PC-9 (cell line): ENCODE measurements around the gene DIP2C. TPM values are rescaled to one million over a fixed set of nuclear protein-coding genes. Genes with fewer than 3 reads are reported as not detected.

Experiments used
- BruUV-seq: library from RNA; stranded (reverse); fragments of 400-500 nt; replicated peaks from 2 replicates; lab custom pipeline; 2021; lab: Mats Ljungman, UMichigan
- CTCF ChIA-PET: fragments of 300-600 bp; sonication (Branson Sonifier 250); formaldehyde crosslinking; loops from one replicate; lab custom pipeline; 2022; ENCODE audit warnings: antibody characterized with exemption; lab: Charles Lee
- POLR2A ChIA-PET: fragments of 300-600 bp; sonication (Branson Sonifier 250); formaldehyde crosslinking; loops from one replicate; lab custom pipeline; 2022; ENCODE audit warnings: antibody characterized with exemption; ENCODE audit not compliant: unreplicated experiment; lab: Charles Lee
- DNase-seq, 2 experiments: peaks; one replicate each; pipeline versions ENCODE4 v3.0.0 to v3.0.0-alpha.2; 2015 to 2022; ENCODE audit warnings: mixed read lengths in 1 of 2
- H2AFZ ChIP-seq: fragments of 200-600 bp; sonication (generic); 2 replicates; pipeline ENCODE4 v1.8.1; 2017; ENCODE audit warnings: antibody characterized with exemption
- H3F3A ChIP-seq: fragments of 200-600 bp; sonication (generic); 2 replicates; pipeline ENCODE4 v1.8.1; 2017; ENCODE audit warnings: antibody characterized with exemption, mild to moderate bottlenecking, low read depth; ENCODE audit not compliant: insufficient read depth
- H3K27ac ChIP-seq: fragments of 200-600 bp; sonication (generic); 2 replicates; pipeline ENCODE4 v1.6.1; 2016; ENCODE audit warnings: mixed run types
- H3K27me3 ChIP-seq: fragments of 200-600 bp; sonication (generic); 2 replicates; pipeline ENCODE4 v1.6.1; 2016; ENCODE audit warnings: low read depth, mixed run types; ENCODE audit not compliant: insufficient read depth
- H3K36me3 ChIP-seq: fragments of 200-600 bp; sonication (generic); 2 replicates; pipeline ENCODE4 v1.6.1; 2016; ENCODE audit warnings: low read depth, mixed run types
- H3K4me1 ChIP-seq: fragments of 200-600 bp; sonication (generic); replicated peaks from 2 replicates; pipeline ENCODE4 v1.6.1; 2016; ENCODE audit warnings: mixed run types; ENCODE audit not compliant: insufficient read depth
- H3K4me2 ChIP-seq: fragments of 200-600 bp; sonication (generic); 2 replicates; pipeline ENCODE4 v1.6.1; 2017; ENCODE audit warnings: mixed run types
- H3K4me3 ChIP-seq: fragments of 200-600 bp; sonication (generic); 2 replicates; pipeline ENCODE4 v1.6.1; 2016; ENCODE audit warnings: mixed run types
- H3K79me2 ChIP-seq: fragments of 200-600 bp; sonication (generic); 2 replicates; pipeline ENCODE4 v1.6.1; 2017; ENCODE audit warnings: low read depth, mixed run types
- H3K9me2 ChIP-seq: fragments of 200-600 bp; sonication (generic); 2 replicates; pipeline ENCODE4 v1.8.1; 2017; ENCODE audit warnings: mild to moderate bottlenecking; ENCODE audit not compliant: insufficient read depth
- H3K9me3 ChIP-seq: fragments of 200-600 bp; sonication (generic); 2 replicates; pipeline ENCODE4 v1.8.1; 2016; ENCODE audit warnings: low read depth; ENCODE audit not compliant: insufficient read depth
- H4K20me1 ChIP-seq: fragments of 200-600 bp; sonication (generic); 2 replicates; pipeline ENCODE4 v1.8.1; 2017; ENCODE audit not compliant: insufficient read depth
- EZH2 ChIP-seq: fragments of 200-600 bp; sonication (generic); IDR thresholded peaks from 2 replicates; pipeline ENCODE4 v1.8.0; 2017; ENCODE audit warnings: antibody characterized with exemption, low read depth
- intact Hi-C: fragments of 100-400 bp; cut with micrococcal nuclease; formaldehyde crosslinking; loops from one replicate; pipeline ENCODE4 v1.10.0; 2022; ENCODE audit not compliant: unreplicated experiment
- total RNA-seq: library from RNA; stranded (reverse); gene quantifications from 2 replicates; pipeline ENCODE4 v1.2.3, GENCODE V29; 2021
- TF ChIP-seq, protein P1 (sequence below): fragments of 200-600 bp; sonication (generic); conservative IDR thresholded peaks from 2 replicates; pipeline ENCODE4 v1.6.1; 2017; ENCODE audit warnings: mixed run types, antibody characterized with exemption, mild to moderate bottlenecking, moderate library complexity

DIP2C gene
- total RNA-seq, 1 experiment from 2014 or later = 0.83 TPM

DNA sequence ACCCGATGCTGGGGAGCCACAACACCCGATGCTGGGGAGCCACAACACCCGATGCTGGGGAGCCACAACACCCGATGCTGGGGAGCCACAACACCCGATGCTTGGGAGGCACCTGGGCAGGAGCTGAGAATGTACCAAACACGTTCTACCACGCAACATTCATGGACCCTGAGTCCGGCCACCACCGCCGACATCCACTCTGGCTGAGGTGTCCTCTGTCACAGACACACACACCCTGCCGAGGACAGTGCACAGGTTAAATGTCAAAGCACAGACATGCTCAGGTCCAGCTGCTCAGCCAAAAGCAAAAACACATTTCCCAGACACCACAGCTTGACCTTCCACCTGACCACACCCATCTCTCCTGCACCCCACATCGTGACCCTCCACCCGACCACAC lies 148.4 kb downstream of the DIP2C start:
- ChIA-PET CTCF (no interaction called here), POLR2A (no interaction called here)
- TF ChIP-seq, protein P1, sequence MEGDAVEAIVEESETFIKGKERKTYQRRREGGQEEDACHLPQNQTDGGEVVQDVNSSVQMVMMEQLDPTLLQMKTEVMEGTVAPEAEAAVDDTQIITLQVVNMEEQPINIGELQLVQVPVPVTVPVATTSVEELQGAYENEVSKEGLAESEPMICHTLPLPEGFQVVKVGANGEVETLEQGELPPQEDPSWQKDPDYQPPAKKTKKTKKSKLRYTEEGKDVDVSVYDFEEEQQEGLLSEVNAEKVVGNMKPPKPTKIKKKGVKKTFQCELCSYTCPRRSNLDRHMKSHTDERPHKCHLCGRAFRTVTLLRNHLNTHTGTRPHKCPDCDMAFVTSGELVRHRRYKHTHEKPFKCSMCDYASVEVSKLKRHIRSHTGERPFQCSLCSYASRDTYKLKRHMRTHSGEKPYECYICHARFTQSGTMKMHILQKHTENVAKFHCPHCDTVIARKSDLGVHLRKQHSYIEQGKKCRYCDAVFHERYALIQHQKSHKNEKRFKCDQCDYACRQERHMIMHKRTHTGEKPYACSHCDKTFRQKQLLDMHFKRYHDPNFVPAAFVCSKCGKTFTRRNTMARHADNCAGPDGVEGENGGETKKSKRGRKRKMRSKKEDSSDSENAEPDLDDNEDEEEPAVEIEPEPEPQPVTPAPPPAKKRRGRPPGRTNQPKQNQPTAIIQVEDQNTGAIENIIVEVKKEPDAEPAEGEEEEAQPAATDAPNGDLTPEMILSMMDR = no peak
- TF ChIP-seq EZH2 = no peak
- H3K4me1 ChIP-seq = no peaks in the 10 kb centered on the region
- peaks cover 33% of the 10 kb centered on the region for H3K27me3 ChIP-seq
- no peaks in the 10 kb centered on the region for H3K79me2 ChIP-seq
- no peaks in the 10 kb centered on the region for H3K9me2 ChIP-seq
- no peak overlapping the region for H3K4me2 ChIP-seq
- no peaks in the 10 kb centered on the region for H3K9me3 ChIP-seq
- intact Hi-C loops = no loop called here
- H4K20me1 ChIP-seq = no peaks in the 10 kb centered on the region
- BruUV-seq = no TSS peak
- H3F3A ChIP-seq = no peaks in the 10 kb centered on the region
- no peak overlapping the region for H3K27ac ChIP-seq
- H3K36me3 ChIP-seq = no peaks in the 10 kb centered on the region
- no peak overlapping the region for H3K4me3 ChIP-seq
- DNase-seq = no peak
- no peak overlapping the region for H2AFZ ChIP-seq

DNA sequence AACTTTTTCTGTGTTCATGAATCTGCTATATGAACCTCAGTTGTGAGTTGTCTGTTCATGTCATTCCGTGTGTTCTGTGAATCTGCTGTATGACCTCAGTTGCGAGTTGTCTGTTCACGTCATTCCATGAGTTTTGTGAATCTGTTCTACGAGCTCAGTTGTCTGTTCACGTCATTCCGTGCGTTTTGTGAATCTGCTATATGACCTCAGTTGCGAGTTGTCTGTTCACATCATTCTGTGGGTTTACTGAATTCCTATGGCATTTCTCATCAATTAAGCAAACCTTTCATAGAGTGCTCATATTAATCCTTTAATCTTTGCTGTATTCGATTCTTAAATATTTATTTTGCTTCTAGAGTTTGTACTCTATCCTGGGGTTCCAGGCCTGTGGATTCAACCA lies 150.6 kb downstream of the DIP2C start:
- DNase-seq = no peak
- Histone ChIP-seq H3K9me3 (no peaks in the 10 kb centered on the region), H3K9me2 (no peaks in the 10 kb centered on the region), H2AFZ (no peak overlapping the region), H3K79me2 (no peaks in the 10 kb centered on the region), H4K20me1 (no peaks in the 10 kb centered on the region), H3K4me1 (no peaks in the 10 kb centered on the region), H3K4me3 (no peak overlapping the region), H3K4me2 (no peak overlapping the region), H3K27ac (no peak overlapping the region), H3K36me3 (no peaks in the 10 kb centered on the region), H3K27me3 (peaks cover 48% of the 10 kb centered on the region), H3F3A (no peaks in the 10 kb centered on the region)
- CTCF ChIA-PET = no interaction called here
- POLR2A ChIA-PET = no interaction called here
- intact Hi-C loops = no loop called here
- BruUV-seq = no TSS peak
- no peak for TF ChIP-seq EZH2
- TF ChIP-seq, protein P1 = no peak

DNA sequence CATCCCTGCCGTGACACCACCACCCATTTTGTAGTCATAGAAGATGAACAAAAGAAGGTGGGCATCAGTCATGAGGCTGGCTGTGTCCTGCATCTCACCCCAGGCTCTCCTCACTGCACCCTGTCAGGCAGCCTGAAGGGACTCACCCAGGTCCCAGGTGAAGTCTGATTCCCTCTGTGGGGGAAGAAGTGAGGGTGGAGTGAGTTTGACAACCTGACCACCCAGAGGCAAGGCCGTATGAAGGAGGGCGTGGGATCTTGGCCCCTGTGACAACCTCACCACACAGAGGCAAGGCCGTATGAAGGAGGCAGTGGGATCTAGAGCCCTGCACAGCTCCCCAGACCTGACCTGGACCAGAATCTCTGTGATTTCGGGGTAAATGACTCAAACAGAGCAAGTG lies 152.5 kb downstream of the DIP2C start:
- Histone ChIP-seq H3K36me3 (no peaks in the 10 kb centered on the region), H3F3A (no peaks in the 10 kb centered on the region), H3K27ac (no peak overlapping the region), H3K9me3 (no peaks in the 10 kb centered on the region), H2AFZ (no peak overlapping the region), H3K79me2 (no peaks in the 10 kb centered on the region), H3K27me3 (peaks cover 59% of the 10 kb centered on the region), H3K4me1 (no peaks in the 10 kb centered on the region), H3K4me3 (no peak overlapping the region), H3K4me2 (no peak overlapping the region), H3K9me2 (no peaks in the 10 kb centered on the region), H4K20me1 (no peaks in the 10 kb centered on the region)
- no TSS peak for BruUV-seq
- CTCF ChIA-PET = no interaction called here
- POLR2A ChIA-PET = no interaction called here
- TF ChIP-seq EZH2 = no peak
- TF ChIP-seq, protein P1 = no peak
- DNase-seq = no peak
- intact Hi-C loops = no loop called here
